Measurements from ENCODE around the gene TSEN2.

Gene TSEN2

GRCh38 chr3:12558706-12559105 lies 74.4 kb downstream of the TSEN2 start:
- Histone ChIP-seq H3K4me1 (ENCODE audit: control insufficient read depth, insufficient read depth, low read length, poor library complexity, severe bottlenecking) (peaks cover 30% of the 10 kb centered on the region), H3K27ac (ENCODE audit: insufficient read depth, low read length, poor library complexity, severe bottlenecking) (no peak overlapping the region), H3K27me3 (replicated peaks; ENCODE audit: control insufficient read depth, insufficient read depth, low read length, poor library complexity, severe bottlenecking) (peaks cover 4% of the 10 kb centered on the region), H3K9me3 (ENCODE audit: control insufficient read depth, low read length) (no peaks in the 10 kb centered on the region), H3K36me3 (ENCODE audit: control insufficient read depth, insufficient read depth, low read length) (no peaks in the 10 kb centered on the region), H3K4me3 (ENCODE audit: insufficient read depth, low read depth, low read length, poor library complexity, severe bottlenecking) (no peak overlapping the region)
- no peak for DNase-seq

GRCh38 chr3:12559520-12559919 lies 75.2 kb downstream of the TSEN2 start:
- DNase-seq, result no peak
- Histone ChIP-seq H3K9me3 (ENCODE audit: control insufficient read depth, low read length) (no peaks in the 10 kb centered on the region), H3K4me1 (ENCODE audit: control insufficient read depth, insufficient read depth, low read length, poor library complexity, severe bottlenecking) (peaks cover 25% of the 10 kb centered on the region), H3K27ac (ENCODE audit: insufficient read depth, low read length, poor library complexity, severe bottlenecking) (no peak overlapping the region), H3K36me3 (ENCODE audit: control insufficient read depth, insufficient read depth, low read length) (no peaks in the 10 kb centered on the region), H3K4me3 (ENCODE audit: insufficient read depth, low read depth, low read length, poor library complexity, severe bottlenecking) (no peak overlapping the region), H3K27me3 (replicated peaks; ENCODE audit: control insufficient read depth, insufficient read depth, low read length, poor library complexity, severe bottlenecking) (no peaks in the 10 kb centered on the region)

- H3K27ac ChIP-seq (ENCODE audit: insufficient read depth, low read length, poor library complexity, severe bottlenecking), result no peak overlapping the region
- no peak for DNase-seq
- no peaks in the 10 kb centered on the region for H3K9me3 ChIP-seq (ENCODE audit: control insufficient read depth, low read length)
- no peak overlapping the region for H3K4me3 ChIP-seq (ENCODE audit: insufficient read depth, low read depth, low read length, poor library complexity, severe bottlenecking)
- peaks cover 25% of the 10 kb centered on the region for H3K4me1 ChIP-seq (ENCODE audit: control insufficient read depth, insufficient read depth, low read length, poor library complexity, severe bottlenecking)
- H3K36me3 ChIP-seq (ENCODE audit: control insufficient read depth, insufficient read depth, low read length), result no peaks in the 10 kb centered on the region
- no peaks in the 10 kb centered on the region for H3K27me3 ChIP-seq (replicated peaks; ENCODE audit: control insufficient read depth, insufficient read depth, low read length, poor library complexity, severe bottlenecking)
These were observed 76.4 kb downstream of the TSEN2 start for GRCh38 chr3:12560505-12561190.

GRCh38 chr3:12561397-12561796 lies 77.1 kb downstream of the TSEN2 start:
- H3K4me3 ChIP-seq (ENCODE audit: insufficient read depth, low read depth, low read length, poor library complexity, severe bottlenecking), result no peak overlapping the region
- H3K9me3 ChIP-seq (ENCODE audit: control insufficient read depth, low read length), result no peaks in the 10 kb centered on the region
- H3K36me3 ChIP-seq (ENCODE audit: control insufficient read depth, insufficient read depth, low read length), result no peaks in the 10 kb centered on the region
- DNase-seq, result no peak
- H3K27me3 ChIP-seq (replicated peaks; ENCODE audit: control insufficient read depth, insufficient read depth, low read length, poor library complexity, severe bottlenecking), result no peaks in the 10 kb centered on the region
- H3K4me1 ChIP-seq (ENCODE audit: control insufficient read depth, insufficient read depth, low read length, poor library complexity, severe bottlenecking), result peaks cover 21% of the 10 kb centered on the region
- H3K27ac ChIP-seq (ENCODE audit: insufficient read depth, low read length, poor library complexity, severe bottlenecking), result no peak overlapping the region

- Histone ChIP-seq H3K36me3 (ENCODE audit: control insufficient read depth, insufficient read depth, low read length) (no peaks in the 10 kb centered on the region), H3K4me3 (ENCODE audit: insufficient read depth, low read depth, low read length, poor library complexity, severe bottlenecking) (no peak overlapping the region), H3K27ac (ENCODE audit: insufficient read depth, low read length, poor library complexity, severe bottlenecking) (no peak overlapping the region), H3K27me3 (replicated peaks; ENCODE audit: control insufficient read depth, insufficient read depth, low read length, poor library complexity, severe bottlenecking) (no peaks in the 10 kb centered on the region), H3K9me3 (ENCODE audit: control insufficient read depth, low read length) (no peaks in the 10 kb centered on the region), H3K4me1 (ENCODE audit: control insufficient read depth, insufficient read depth, low read length, poor library complexity, severe bottlenecking) (peaks cover 19% of the 10 kb centered on the region)
- DNase-seq, result no peak
These were observed 78.2 kb downstream of the TSEN2 start for GRCh38 chr3:12562451-12562850.

GRCh38 chr3:12566976-12567375 lies 82.7 kb downstream of the TSEN2 start:
- no peaks in the 10 kb centered on the region for H3K9me3 ChIP-seq (ENCODE audit: control insufficient read depth, low read length)
- no peak overlapping the region for H3K4me3 ChIP-seq (ENCODE audit: insufficient read depth, low read depth, low read length, poor library complexity, severe bottlenecking)
- H3K27ac ChIP-seq (ENCODE audit: insufficient read depth, low read length, poor library complexity, severe bottlenecking), result no peak overlapping the region

GRCh38 chr3:12568747-12569146 lies 84.5 kb downstream of the TSEN2 start:
- Histone ChIP-seq H3K9me3 (ENCODE audit: control insufficient read depth, low read length) (no peaks in the 10 kb centered on the region), H3K27me3 (replicated peaks; ENCODE audit: control insufficient read depth, insufficient read depth, low read length, poor library complexity, severe bottlenecking) (no peaks in the 10 kb centered on the region), H3K4me1 (ENCODE audit: control insufficient read depth, insufficient read depth, low read length, poor library complexity, severe bottlenecking) (no peaks in the 10 kb centered on the region), H3K27ac (ENCODE audit: insufficient read depth, low read length, poor library complexity, severe bottlenecking) (no peak overlapping the region), H3K36me3 (ENCODE audit: control insufficient read depth, insufficient read depth, low read length) (peaks cover 38% of the 10 kb centered on the region), H3K4me3 (ENCODE audit: insufficient read depth, low read depth, low read length, poor library complexity, severe bottlenecking) (no peak overlapping the region)
- DNase-seq, result no peak

More at GRCh38 chr3:12566976-12567375, 82.7 kb downstream of the TSEN2 start:
- Histone ChIP-seq H3K36me3 (ENCODE audit: control insufficient read depth, insufficient read depth, low read length) (peaks cover 25% of the 10 kb centered on the region), H3K4me1 (ENCODE audit: control insufficient read depth, insufficient read depth, low read length, poor library complexity, severe bottlenecking) (no peaks in the 10 kb centered on the region), H3K27me3 (replicated peaks; ENCODE audit: control insufficient read depth, insufficient read depth, low read length, poor library complexity, severe bottlenecking) (no peaks in the 10 kb centered on the region)
- no peak for DNase-seq

- no peaks in the 10 kb centered on the region for H3K27me3 ChIP-seq (replicated peaks; ENCODE audit: control insufficient read depth, insufficient read depth, low read length, poor library complexity, severe bottlenecking)
- no peak overlapping the region for H3K4me3 ChIP-seq (ENCODE audit: insufficient read depth, low read depth, low read length, poor library complexity, severe bottlenecking)
- H3K27ac ChIP-seq (ENCODE audit: insufficient read depth, low read length, poor library complexity, severe bottlenecking), result no peak overlapping the region
- H3K9me3 ChIP-seq (ENCODE audit: control insufficient read depth, low read length), result no peaks in the 10 kb centered on the region
- peaks cover 49% of the 10 kb centered on the region for H3K36me3 ChIP-seq (ENCODE audit: control insufficient read depth, insufficient read depth, low read length)
- H3K4me1 ChIP-seq (ENCODE audit: control insufficient read depth, insufficient read depth, low read length, poor library complexity, severe bottlenecking), result no peaks in the 10 kb centered on the region
- no peak for DNase-seq
These were observed 85.6 kb downstream of the TSEN2 start for GRCh38 chr3:12569836-12570235.

- H3K4me3 ChIP-seq (ENCODE audit: insufficient read depth, low read depth, low read length, poor library complexity, severe bottlenecking), result no peak overlapping the region
- no peak overlapping the region for H3K27ac ChIP-seq (ENCODE audit: insufficient read depth, low read length, poor library complexity, severe bottlenecking)
- H3K27me3 ChIP-seq (replicated peaks; ENCODE audit: control insufficient read depth, insufficient read depth, low read length, poor library complexity, severe bottlenecking), result no peaks in the 10 kb centered on the region
- no peaks in the 10 kb centered on the region for H3K9me3 ChIP-seq (ENCODE audit: control insufficient read depth, low read length)
- H3K36me3 ChIP-seq (ENCODE audit: control insufficient read depth, insufficient read depth, low read length), result peaks cover 70% of the 10 kb centered on the region
- no peaks in the 10 kb centered on the region for H3K4me1 ChIP-seq (ENCODE audit: control insufficient read depth, insufficient read depth, low read length, poor library complexity, severe bottlenecking)
- DNase-seq, result no peak
These were observed 87.7 kb downstream of the TSEN2 start for GRCh38 chr3:12571986-12572385.

GRCh38 chr3:12574131-12574530 lies 89.9 kb downstream of the TSEN2 start:
- Histone ChIP-seq H3K9me3 (ENCODE audit: control insufficient read depth, low read length) (no peaks in the 10 kb centered on the region), H3K4me1 (ENCODE audit: control insufficient read depth, insufficient read depth, low read length, poor library complexity, severe bottlenecking) (no peaks in the 10 kb centered on the region), H3K27me3 (replicated peaks; ENCODE audit: control insufficient read depth, insufficient read depth, low read length, poor library complexity, severe bottlenecking) (no peaks in the 10 kb centered on the region), H3K4me3 (ENCODE audit: insufficient read depth, low read depth, low read length, poor library complexity, severe bottlenecking) (no peak overlapping the region), H3K27ac (ENCODE audit: insufficient read depth, low read length, poor library complexity, severe bottlenecking) (no peak overlapping the region), H3K36me3 (ENCODE audit: control insufficient read depth, insufficient read depth, low read length) (peaks cover 87% of the 10 kb centered on the region)
- no peak for DNase-seq

Data from effector memory CD4-positive, alpha-beta T cell (primary cell).